NCI-H2196 (cell line): ENCODE results near the gene CCDC187.
A peak's percentile ranks its signal among the peaks of the same experiment; 100 is the strongest.

ENCODE experiments used
- DNase-seq: peaks from one replicate; lab custom pipeline; 2025; ENCODE audit not compliant: unreplicated experiment; lab: John Stamatoyannopoulos, UW

Gene CCDC187

GRCh38 chr9:136286359-136286986 is 17.4 kb downstream of the CCDC187 start:
- no peak for DNase-seq

GRCh38 chr9:136285501-136286358 is 18.2 kb downstream of the CCDC187 start:
- no peak for DNase-seq

GRCh38 chr9:136284951-136285350 is 18.9 kb downstream of the CCDC187 start:
- no peak for DNase-seq

- no peak for DNase-seq
These were observed 19.6 kb downstream of the CCDC187 start for GRCh38 chr9:136284311-136284710.

GRCh38 chr9:136283291-136284235 is 20.3 kb downstream of the CCDC187 start:
- peak; percentile 79 for DNase-seq

GRCh38 chr9:136282272-136282861 is 21.5 kb downstream of the CCDC187 start:
- peak; percentile 8 for DNase-seq

GRCh38 chr9:136281421-136282271 is 22.2 kb downstream of the CCDC187 start:
- DNase-seq = no peak

- DNase-seq = no peak
These were observed 23.2 kb downstream of the CCDC187 start for GRCh38 chr9:136280535-136281315.

GRCh38 chr9:136279471-136279870 is 24.4 kb downstream of the CCDC187 start:
- DNase-seq = no peak

GRCh38 chr9:136278894-136279293 is 25.0 kb downstream of the CCDC187 start:
- DNase-seq = no peak

- no peak for DNase-seq
These were observed 25.7 kb downstream of the CCDC187 start for GRCh38 chr9:136278221-136278620.

- no peak for DNase-seq
These were observed 26.1 kb downstream of the CCDC187 start for GRCh38 chr9:136277746-136278145.

- no peak for DNase-seq
These were observed 27.2 kb downstream of the CCDC187 start for GRCh38 chr9:136276716-136277115.

- no peak for DNase-seq
These were observed 28.1 kb downstream of the CCDC187 start for GRCh38 chr9:136275655-136276429.

- DNase-seq = no peak
These were observed 28.9 kb downstream of the CCDC187 start for GRCh38 chr9:136274786-136275654.

- DNase-seq = no peak
These were observed 29.7 kb downstream of the CCDC187 start for GRCh38 chr9:136273921-136274785.
